Measurements from ENCODE around the gene CCDC18. TPM values are rescaled to one million over a fixed set of nuclear protein-coding genes. Genes with fewer than 3 reads are reported as not detected.
"Not testable (repeated sequence)": the region's sequence is repeated elsewhere in the genome, so short reads cannot be mapped to it uniquely, and the experiment has no call there.

The CCDC18 gene
- total and polyA plus RNA-seq, 2 experiments from 2014 or later = 16.3 to 47.9 TPM

DNA sequence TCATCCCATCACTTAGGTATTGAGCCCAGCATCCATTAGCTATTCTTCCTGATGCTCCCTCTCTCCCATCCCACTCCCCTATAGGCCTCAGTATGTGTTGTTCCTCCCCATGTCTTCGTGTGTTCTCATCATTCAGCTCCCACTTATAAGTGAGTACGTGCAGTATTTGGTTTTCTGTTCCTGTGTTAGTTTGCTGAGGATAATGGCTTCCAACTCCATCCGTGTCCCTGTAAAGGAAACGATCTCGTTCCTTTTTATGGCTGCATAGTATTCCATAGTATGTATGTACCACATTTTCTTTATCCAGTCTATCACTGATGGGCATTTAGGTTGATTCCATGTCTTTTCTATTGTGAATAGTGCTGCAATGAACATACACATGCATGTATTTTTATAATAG is 40.2 kb downstream of the CCDC18 start:
- H3K27ac ChIP-seq (ENCODE audit: low read depth); H3K4me2 ChIP-seq; H3K4me3 Mint-ChIP-seq; H3F3A ChIP-seq (replicated peaks; ENCODE audit: low read depth); H3K27me3 Mint-ChIP-seq (ENCODE audit: insufficient read depth, low read depth, poor library complexity); H3K4me1 ChIP-seq (ENCODE audit: insufficient read depth); H3K79me2 ChIP-seq (replicated peaks; ENCODE audit: insufficient read depth); H3K4me3 ChIP-seq; H2AFZ ChIP-seq; H3K9me2 ChIP-seq (ENCODE audit: insufficient read depth); H4K20me1 ChIP-seq (replicated peaks; ENCODE audit: insufficient read depth); H3K9me3 Mint-ChIP-seq; H3K27me3 ChIP-seq (ENCODE audit: insufficient read depth); H3K27ac Mint-ChIP-seq; DNase-seq (ENCODE audit: low spot score); H3K36me3 ChIP-seq (ENCODE audit: insufficient read depth); H3K4me1 Mint-ChIP-seq; ATAC-seq: not testable (repeated sequence)
- H3K36me3 Mint-ChIP-seq (ENCODE audit: low read depth) = peaks cover 70% of the 10 kb centered on the region

DNA sequence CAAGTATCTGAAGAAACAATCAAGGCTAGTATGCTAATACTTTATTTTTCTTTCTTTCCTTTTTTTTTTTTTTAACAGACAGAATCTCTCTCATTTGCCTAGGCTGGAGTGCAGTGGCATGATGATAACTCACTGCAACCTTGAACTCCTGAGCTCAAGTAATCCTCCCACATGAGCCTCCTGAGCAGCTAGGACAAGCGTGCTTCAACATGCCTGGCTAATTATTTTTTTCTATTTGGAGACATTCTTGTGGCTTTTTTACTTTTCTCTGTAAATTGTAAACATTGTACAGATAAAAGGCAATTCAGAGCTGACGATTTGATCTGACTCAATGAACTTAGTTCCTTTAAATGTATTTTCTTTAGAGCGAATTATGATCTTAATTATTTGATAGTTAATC is 41.4 kb downstream of the CCDC18 start:
- ATAC-seq = no peak
- Mint-ChIP-seq H3K4me3 (no peak overlapping the region), H3K27me3 (ENCODE audit: insufficient read depth, low read depth, poor library complexity) (peaks cover 8% of the 10 kb centered on the region), H3K36me3 (ENCODE audit: low read depth) (peaks cover 73% of the 10 kb centered on the region), H3K4me1 (no peaks in the 10 kb centered on the region), H3K27ac (no peak overlapping the region), H3K9me3 (no peaks in the 10 kb centered on the region)
- Histone ChIP-seq H3K9me2 (ENCODE audit: insufficient read depth) (no peaks in the 10 kb centered on the region), H2AFZ (no peak overlapping the region), H4K20me1 (replicated peaks; ENCODE audit: insufficient read depth) (no peaks in the 10 kb centered on the region), H3K79me2 (replicated peaks; ENCODE audit: insufficient read depth) (no peaks in the 10 kb centered on the region), H3F3A (replicated peaks; ENCODE audit: low read depth) (no peaks in the 10 kb centered on the region), H3K36me3 (ENCODE audit: insufficient read depth) (peaks cover 5% of the 10 kb centered on the region; the same call in 1 of the 2 replicates), H3K4me2 (no peak overlapping the region), H3K27ac (ENCODE audit: low read depth) (no peak overlapping the region; the same call in 1 of the 2 replicates), H3K27me3 (ENCODE audit: insufficient read depth) (no peaks in the 10 kb centered on the region), H3K4me1 (ENCODE audit: insufficient read depth) (no peaks in the 10 kb centered on the region), H3K4me3 (no peak overlapping the region)
- DNase-seq (ENCODE audit: low spot score) = no peak
- TF ChIP-seq STAT1 (IDR thresholded peaks at IDR 0.05; ENCODE audit: unreplicated experiment) = no peak
- TF ChIP-seq ZNF331 (CRISPR knock-in tag; IDR thresholded peaks at IDR 0.05; ENCODE audit: low read depth) = no peak
- TF ChIP-seq CREB1 (CRISPR knock-in tag; IDR thresholded peaks at IDR 0.05; ENCODE audit: low read depth) = no peak
- TF ChIP-seq ZNF462 (CRISPR knock-in tag; IDR thresholded peaks at IDR 0.05) = no peak
- no peak for TF ChIP-seq EZH2phosphoT487 (IDR thresholded peaks at IDR 0.05; ENCODE audit: unreplicated experiment)
- TF ChIP-seq EZH2 (IDR thresholded peaks at IDR 0.05; ENCODE audit: low read depth, unreplicated experiment) = no peak
- TF ChIP-seq, protein P1, sequence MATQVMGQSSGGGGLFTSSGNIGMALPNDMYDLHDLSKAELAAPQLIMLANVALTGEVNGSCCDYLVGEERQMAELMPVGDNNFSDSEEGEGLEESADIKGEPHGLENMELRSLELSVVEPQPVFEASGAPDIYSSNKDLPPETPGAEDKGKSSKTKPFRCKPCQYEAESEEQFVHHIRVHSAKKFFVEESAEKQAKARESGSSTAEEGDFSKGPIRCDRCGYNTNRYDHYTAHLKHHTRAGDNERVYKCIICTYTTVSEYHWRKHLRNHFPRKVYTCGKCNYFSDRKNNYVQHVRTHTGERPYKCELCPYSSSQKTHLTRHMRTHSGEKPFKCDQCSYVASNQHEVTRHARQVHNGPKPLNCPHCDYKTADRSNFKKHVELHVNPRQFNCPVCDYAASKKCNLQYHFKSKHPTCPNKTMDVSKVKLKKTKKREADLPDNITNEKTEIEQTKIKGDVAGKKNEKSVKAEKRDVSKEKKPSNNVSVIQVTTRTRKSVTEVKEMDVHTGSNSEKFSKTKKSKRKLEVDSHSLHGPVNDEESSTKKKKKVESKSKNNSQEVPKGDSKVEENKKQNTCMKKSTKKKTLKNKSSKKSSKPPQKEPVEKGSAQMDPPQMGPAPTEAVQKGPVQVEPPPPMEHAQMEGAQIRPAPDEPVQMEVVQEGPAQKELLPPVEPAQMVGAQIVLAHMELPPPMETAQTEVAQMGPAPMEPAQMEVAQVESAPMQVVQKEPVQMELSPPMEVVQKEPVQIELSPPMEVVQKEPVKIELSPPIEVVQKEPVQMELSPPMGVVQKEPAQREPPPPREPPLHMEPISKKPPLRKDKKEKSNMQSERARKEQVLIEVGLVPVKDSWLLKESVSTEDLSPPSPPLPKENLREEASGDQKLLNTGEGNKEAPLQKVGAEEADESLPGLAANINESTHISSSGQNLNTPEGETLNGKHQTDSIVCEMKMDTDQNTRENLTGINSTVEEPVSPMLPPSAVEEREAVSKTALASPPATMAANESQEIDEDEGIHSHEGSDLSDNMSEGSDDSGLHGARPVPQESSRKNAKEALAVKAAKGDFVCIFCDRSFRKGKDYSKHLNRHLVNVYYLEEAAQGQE (IDR thresholded peaks at IDR 0.05; ENCODE audit: unreplicated experiment) = no peak
